Muscle layer of colon (tissue), 2 donors: Measurements from ENCODE around the gene NSMCE4A.
"Not testable (repeated sequence)": the region's sequence is repeated elsewhere in the genome, so short reads cannot be mapped to it uniquely, and the experiment has no call there.

Experiments
- H3K27ac ChIP-seq: one replicate; pipeline ENCODE4 v1.7.0; 2013; ENCODE audit warnings: low read depth, mild to moderate bottlenecking, low read length, moderate library complexity
- H3K27me3 ChIP-seq, 2 donors: one replicate each; pipeline ENCODE4 v1.7.0; 2013; ENCODE audit warnings: low read length in 2 of 2, mild to moderate bottlenecking in 2 of 2; ENCODE audit not compliant: insufficient read depth in 2 of 2, control insufficient read depth in 1 of 2
- H3K36me3 ChIP-seq: one replicate; pipeline ENCODE4 v1.7.0; 2013; ENCODE audit warnings: mild to moderate bottlenecking, low read length; ENCODE audit not compliant: insufficient read depth
- H3K4me1 ChIP-seq: one replicate; pipeline ENCODE4 v1.7.0; 2013; ENCODE audit warnings: mild to moderate bottlenecking, low read length; ENCODE audit not compliant: insufficient read depth
- H3K4me3 ChIP-seq, 2 donors: one replicate each; pipeline ENCODE4 v1.7.0; 2013; ENCODE audit warnings: low read length in 2 of 2, low read depth in 1 of 2, mild to moderate bottlenecking in 1 of 2, moderate library complexity in 1 of 2
- H3K9ac ChIP-seq: one replicate; pipeline ENCODE4 v1.7.0; 2013; ENCODE audit warnings: low read length
- H3K9me3 ChIP-seq: one replicate; pipeline ENCODE4 v1.7.0; 2013; ENCODE audit warnings: mild to moderate bottlenecking, low read length
- donor health status: abdominal sarcoma.
- donor health status: Adenocarcinoma of cecum.

NSMCE4A gene

GRCh38 chr10:121974535-121975294 is at the start of gene NSMCE4A:
TSS of gene NSMCE4A (minus strand) at chr10:121975217. CDS start at chr10:121975165, 52 bp downstream.
- Histone ChIP-seq H3K4me3 (peak within 1 kb of the TSS; percentile 77 to 87), H3K4me1 (peaks cover 11% of the 10 kb centered on the region), H3K9me3 (no peaks in the 10 kb centered on the region)

GRCh38 chr10:122023257-122023656 is 48.2 kb upstream of the NSMCE4A start:
- H3K9ac ChIP-seq, H3K9me3 ChIP-seq, H3K27ac ChIP-seq, H3K4me3 ChIP-seq, H3K36me3 ChIP-seq, H3K27me3 ChIP-seq: not testable (repeated sequence)
- H3K4me1 ChIP-seq, result peaks cover 19% of the 10 kb centered on the region

More at GRCh38 chr10:121974535-121975294, at the start of gene NSMCE4A:
- H3K36me3 ChIP-seq, result peaks cover 10% of the 10 kb centered on the region
- H3K9ac ChIP-seq, result peak within 1 kb of the TSS; percentile 57
- no peaks in the 10 kb centered on the region for H3K27me3 ChIP-seq
- H3K27ac ChIP-seq, result peak within 1 kb of the TSS; percentile 86

- no peaks in the 10 kb centered on the region for H3K36me3 ChIP-seq
- no peaks in the 10 kb centered on the region for H3K27me3 ChIP-seq
- H3K4me3 ChIP-seq, result no peak overlapping the region
- peak overlapping the region; percentile 78 for H3K27ac ChIP-seq
- H3K9ac ChIP-seq, result no peak overlapping the region
- H3K4me1 ChIP-seq, result peaks cover 19% of the 10 kb centered on the region
- H3K9me3 ChIP-seq, result no peaks in the 10 kb centered on the region
Observed at GRCh38 chr10:122022276-122022675, 47.3 kb upstream of the NSMCE4A start.

GRCh38 chr10:122021828-122022227 is 46.8 kb upstream of the NSMCE4A start:
- Histone ChIP-seq H3K4me1 (peaks cover 19% of the 10 kb centered on the region), H3K36me3 (no peaks in the 10 kb centered on the region), H3K27me3 (no peaks in the 10 kb centered on the region), H3K4me3 (peak overlapping the region in 1 of 2 donors; percentile 49), H3K9ac (peak overlapping the region; percentile 60), H3K27ac (peak overlapping the region; percentile 78), H3K9me3 (no peaks in the 10 kb centered on the region)

- no peaks in the 10 kb centered on the region for H3K9me3 ChIP-seq
- H3K4me3 ChIP-seq, result peak overlapping the region in 1 of 2 donors; percentile 49
Observed at GRCh38 chr10:122021379-122021778, 46.4 kb upstream of the NSMCE4A start.

GRCh38 chr10:122020226-122020625 is 45.2 kb upstream of the NSMCE4A start:
- no peaks in the 10 kb centered on the region for H3K27me3 ChIP-seq
- no peaks in the 10 kb centered on the region for H3K36me3 ChIP-seq
- H3K4me1 ChIP-seq, result peaks cover 19% of the 10 kb centered on the region
- no peaks in the 10 kb centered on the region for H3K9me3 ChIP-seq
- H3K4me3 ChIP-seq, result peak overlapping the region in 1 of 2 donors; percentile 14
- no peak overlapping the region for H3K9ac ChIP-seq
- H3K27ac ChIP-seq, result peak overlapping the region; percentile 81

More at GRCh38 chr10:122021379-122021778, 46.4 kb upstream of the NSMCE4A start:
- Histone ChIP-seq H3K36me3 (no peaks in the 10 kb centered on the region), H3K4me1 (peaks cover 19% of the 10 kb centered on the region), H3K9ac (peak overlapping the region; percentile 60), H3K27me3 (no peaks in the 10 kb centered on the region), H3K27ac (peak overlapping the region; percentile 78)

- H3K27ac ChIP-seq, result peak overlapping the region; percentile 81
- H3K27me3 ChIP-seq, result no peaks in the 10 kb centered on the region
- peaks cover 26% of the 10 kb centered on the region for H3K4me1 ChIP-seq
- no peaks in the 10 kb centered on the region for H3K9me3 ChIP-seq
- peak overlapping the region; percentile 13 for H3K9ac ChIP-seq
- no peaks in the 10 kb centered on the region for H3K36me3 ChIP-seq
- H3K4me3 ChIP-seq, result peak overlapping the region in 1 of 2 donors; percentile 46
Observed at GRCh38 chr10:122019414-122019975, 44.5 kb upstream of the NSMCE4A start.

- Histone ChIP-seq H3K27me3 (no peaks in the 10 kb centered on the region), H3K36me3 (no peaks in the 10 kb centered on the region), H3K4me3 (peak overlapping the region; percentile 45 to 46), H3K9ac (peak overlapping the region; percentile 13), H3K4me1 (peaks cover 26% of the 10 kb centered on the region), H3K9me3 (no peaks in the 10 kb centered on the region), H3K27ac (peak overlapping the region; percentile 81)
Observed at GRCh38 chr10:122018951-122019413, 44.0 kb upstream of the NSMCE4A start.

GRCh38 chr10:122018491-122018890 is 43.5 kb upstream of the NSMCE4A start:
- no peaks in the 10 kb centered on the region for H3K27me3 ChIP-seq
- peak overlapping the region; percentile 81 for H3K27ac ChIP-seq
- no peaks in the 10 kb centered on the region for H3K36me3 ChIP-seq
- H3K4me1 ChIP-seq, result peaks cover 27% of the 10 kb centered on the region
- peak overlapping the region; percentile 45 to 46 for H3K4me3 ChIP-seq
- no peaks in the 10 kb centered on the region for H3K9me3 ChIP-seq
- H3K9ac ChIP-seq, result peak overlapping the region; percentile 13

- H3K27ac ChIP-seq, H3K9me3 ChIP-seq, H3K4me3 ChIP-seq, H3K27me3 ChIP-seq, H3K9ac ChIP-seq, H3K36me3 ChIP-seq: not testable (repeated sequence)
- peaks cover 30% of the 10 kb centered on the region for H3K4me1 ChIP-seq
Observed at GRCh38 chr10:122017926-122018325, 42.9 kb upstream of the NSMCE4A start.

- no peaks in the 10 kb centered on the region for H3K36me3 ChIP-seq
- no peaks in the 10 kb centered on the region for H3K9me3 ChIP-seq
- peaks cover 20% of the 10 kb centered on the region for H3K4me1 ChIP-seq
- H3K27me3 ChIP-seq, result no peaks in the 10 kb centered on the region
- no peak overlapping the region for H3K9ac ChIP-seq
- H3K27ac ChIP-seq, result peak overlapping the region; percentile 0
- no peak overlapping the region for H3K4me3 ChIP-seq
Observed at GRCh38 chr10:122014652-122015248, 39.7 kb upstream of the NSMCE4A start.
